IMR-90 (cell line): Measurements from ENCODE around the gene SLC13A5.
"Not testable (repeated sequence)": the region's sequence is repeated elsewhere in the genome, so short reads cannot be mapped to it uniquely, and the experiment has no call there.

Source experiments
- CEBPB ChIP-seq: IDR thresholded peaks from 2 replicates; pipeline ENCODE4 v1.6.1; 2012; ENCODE audit warnings: low read depth, low read length, improper control_type of control experiment
- CHD1 ChIP-seq: IDR thresholded peaks from 2 replicates; pipeline ENCODE4 v1.6.1; 2012; ENCODE audit warnings: low read depth, low read length, improper control_type of control experiment
- CTCF ChIP-seq: conservative IDR thresholded peaks from 2 replicates; pipeline ENCODE4 v1.5.1; 2012; ENCODE audit warnings: mild to moderate bottlenecking, low read depth, low read length, improper control_type of control experiment
- ELK1 ChIP-seq: fragments of 150-350 bp; IDR thresholded peaks from 2 replicates; pipeline ENCODE4 v1.6.1; 2016; ENCODE audit warnings: low read depth, mild to moderate bottlenecking, low read length, moderate library complexity, borderline replicate concordance
- FOS ChIP-seq: fragments of 150-350 bp; IDR thresholded peaks from 2 replicates; pipeline ENCODE4 v1.6.1; 2016; ENCODE audit warnings: low read depth, low read length
- MAZ ChIP-seq: IDR thresholded peaks from 2 replicates; pipeline ENCODE4 v1.6.1; 2012; ENCODE audit warnings: low read depth, mild to moderate bottlenecking, low read length, improper control_type of control experiment, moderate library complexity, borderline replicate concordance
- MXI1 ChIP-seq: IDR thresholded peaks from 2 replicates; pipeline ENCODE4 v1.6.1; 2012; ENCODE audit warnings: low read depth, mild to moderate bottlenecking, low read length, moderate library complexity, borderline replicate concordance
- POLR2A ChIP-seq: IDR thresholded peaks from 2 replicates; pipeline ENCODE4 v1.6.1; 2012; ENCODE audit warnings: mild to moderate bottlenecking, low read depth, low read length
- RAD21 ChIP-seq: IDR thresholded peaks from 2 replicates; pipeline ENCODE4 v1.6.1; 2012; ENCODE audit warnings: low read length, improper control_type of control experiment
- RCOR1 ChIP-seq: IDR thresholded peaks from 2 replicates; pipeline ENCODE4 v1.6.1; 2012; ENCODE audit warnings: mild to moderate bottlenecking, low read length, improper control_type of control experiment; ENCODE audit not compliant: insufficient replicate concordance
- RFX5 ChIP-seq: IDR thresholded peaks from 2 replicates; pipeline ENCODE4 v1.8.0; 2012; ENCODE audit warnings: low read depth, mild to moderate bottlenecking, low read length, moderate library complexity
- SMC3 ChIP-seq: fragments of 150-350 bp; IDR thresholded peaks from 2 replicates; pipeline ENCODE4 v1.6.1; 2016; ENCODE audit warnings: low read depth, mild to moderate bottlenecking, antibody characterized with exemption, low read length, moderate library complexity
- USF2 ChIP-seq: fragments of 150-350 bp; IDR thresholded peaks from 2 replicates; pipeline ENCODE4 v1.6.1; 2017; ENCODE audit warnings: mild to moderate bottlenecking, antibody characterized with exemption, low read length, low read depth

- TF ChIP-seq RFX5, MXI1, CTCF, SMC3, POLR2A, MAZ, CEBPB, FOS, RCOR1, ELK1, RAD21, CHD1, USF2: not testable (repeated sequence)
These were observed 21.2 kb downstream of the SLC13A5 start for GRCh38 chr17:6691958-6692357.
